Suprapubic skin (tissue), 4 donors: ENCODE results near the gene ATXN1L. TPM values are rescaled to one million over a fixed set of nuclear protein-coding genes. Genes with fewer than 3 reads are reported as not detected.
A peak's percentile ranks its signal among the peaks of the same experiment; 100 is the strongest.
"Not testable (repeated sequence)": the region's sequence is repeated elsewhere in the genome, so short reads cannot be mapped to it uniquely, and the experiment has no call there.

ENCODE experiments used
- DNase-seq, 2 donors: peaks; one replicate each; pipeline ENCODE4 v3.0.0-alpha.2; 2019; ENCODE audit warnings: low spot score in 2 of 2
- H3K27ac ChIP-seq: fragments of 200-600 bp; sonication (generic); one replicate; pipeline ENCODE4 v1.5.1; 2019
- H3K27me3 ChIP-seq: fragments of 200-600 bp; sonication (generic); one replicate; pipeline ENCODE4 v1.5.1; 2019
- H3K36me3 ChIP-seq: fragments of 200-600 bp; sonication (generic); one replicate; pipeline ENCODE4 v1.5.1; 2019
- H3K4me1 ChIP-seq: fragments of 200-600 bp; sonication (generic); one replicate; pipeline ENCODE4 v1.5.1; 2019
- H3K4me3 ChIP-seq: fragments of 200-600 bp; sonication (generic); one replicate; pipeline ENCODE4 v1.5.1; 2019; ENCODE audit warnings: mild to moderate bottlenecking
- H3K9me3 ChIP-seq: fragments of 200-600 bp; sonication (generic); one replicate; pipeline ENCODE4 v1.5.1; 2019
- CTCF ChIP-seq, 2 donors: fragments of 200-600 bp in 1 of 2; fragments of 450-650 bp in 1 of 2; sonication (generic) in 1 of 2; IDR thresholded peaks; one replicate each; pipeline ENCODE4 v1.5.1; 2016 to 2019; ENCODE audit warnings: antibody characterized with exemption in 2 of 2, mild to moderate bottlenecking in 1 of 2, moderate library complexity in 1 of 2
- EP300 ChIP-seq: sonication (generic); formaldehyde crosslinking; IDR thresholded peaks from one replicate; pipeline ENCODE4 v1.6.1; 2017; ENCODE audit warnings: antibody characterized with exemption
- POLR2A ChIP-seq, 2 donors: fragments of 450-650 bp; IDR thresholded peaks; one replicate each; pipeline ENCODE4 v1.6.1; 2017; ENCODE audit warnings: antibody characterized with exemption in 2 of 2, mild to moderate bottlenecking in 2 of 2, moderate library complexity in 2 of 2
- POLR2AphosphoS5 ChIP-seq, 3 donors: sonication (generic); formaldehyde crosslinking; IDR thresholded peaks; one replicate each; pipeline ENCODE4 v1.6.1; 2017; ENCODE audit warnings: antibody characterized with exemption in 3 of 3
- WGBS: methylation state at CpG from one replicate; pipeline ENCODE4 v1.1.5; 2018; 5-methylcytosine and 5-hydroxymethylcytosine counted together
- total RNA-seq, 4 donors: library from RNA; depleted of rRNA; stranded (reverse); fragments of >200 nt; gene quantifications; one replicate each; pipeline ENCODE4 v1.1.0, GENCODE V29; 2016

ATXN1L gene
- total RNA-seq, 4 donors from 2014 or later = 24.8 to 38.3 (median 35.0) TPM

- peak; percentile 96 to 97 for DNase-seq
- under 1% methylated on average over 47 of the region's 54 CpGs for WGBS
- H3K4me3 ChIP-seq = peak within 1 kb of the TSS; percentile 72
- peak within 1 kb of the TSS; percentile 89 for H3K27ac ChIP-seq
- TF ChIP-seq CTCF (IDR thresholded peaks at IDR 0.05) (no peak), POLR2A (IDR thresholded peaks at IDR 0.05) (peak; percentile 41 to 79), POLR2AphosphoS5 (IDR thresholded peaks at IDR 0.05) (peak; percentile 16 to 99 (median 87))
- no peaks in the 10 kb centered on the region for H3K9me3 ChIP-seq
- peaks cover 24% of the 10 kb centered on the region for H3K4me1 ChIP-seq
- no peaks in the 10 kb centered on the region for H3K27me3 ChIP-seq
- H3K36me3 ChIP-seq = peaks cover 4% of the 10 kb centered on the region
Observed at GRCh38 chr16:71808593-71809459, 37.0 kb upstream of the ATXN1L start, which contains the start of gene AP1G1. Gene AP1G1 (minus strand): TSS chr16:71808834. CDS start chr16:71789479, 19,355 bp downstream.

GRCh38 chr16:71810155-71810530, 35.6 kb upstream of the ATXN1L start:
- H3K9me3 ChIP-seq, H3K4me3 ChIP-seq, H3K36me3 ChIP-seq, DNase-seq, H3K27me3 ChIP-seq: not testable (repeated sequence)
- WGBS = 92% methylated on average over 11 of the region's 11 CpGs
- Histone ChIP-seq H3K4me1 (peaks cover 24% of the 10 kb centered on the region), H3K27ac (peak overlapping the region; percentile 89)

- Histone ChIP-seq H3K36me3 (no peaks in the 10 kb centered on the region), H3K4me1 (peaks cover 15% of the 10 kb centered on the region), H3K9me3 (no peaks in the 10 kb centered on the region), H3K4me3 (no peak overlapping the region), H3K27me3 (no peaks in the 10 kb centered on the region), H3K27ac (no peak overlapping the region)
- no peak for DNase-seq
- no peak for TF ChIP-seq POLR2AphosphoS5 (IDR thresholded peaks at IDR 0.05)
- no peak for TF ChIP-seq EP300
- TF ChIP-seq CTCF (IDR thresholded peaks at IDR 0.05) = no peak
- no peak for TF ChIP-seq POLR2A (IDR thresholded peaks at IDR 0.05)
- WGBS = 73% methylated on average over 5 of the region's 5 CpGs
Observed at GRCh38 chr16:71811261-71811803, 34.4 kb upstream of the ATXN1L start.

- not testable (repeated sequence) for H3K4me3 ChIP-seq, H3K27me3 ChIP-seq, H3K36me3 ChIP-seq, H3K9me3 ChIP-seq, DNase-seq
- 51% methylated on average over 10 of the region's 10 CpGs for WGBS
- Histone ChIP-seq H3K27ac (peak overlapping the region; percentile 90), H3K4me1 (peaks cover 12% of the 10 kb centered on the region)
Observed at GRCh38 chr16:71817155-71817500, 28.6 kb upstream of the ATXN1L start.

GRCh38 chr16:71826533-71827017, 19.2 kb upstream of the ATXN1L start:
- no peak for TF ChIP-seq POLR2A (IDR thresholded peaks at IDR 0.05)
- no peak for TF ChIP-seq EP300
- no peak for TF ChIP-seq CTCF (IDR thresholded peaks at IDR 0.05)
- TF ChIP-seq POLR2AphosphoS5 (IDR thresholded peaks at IDR 0.05) = no peak
- no peaks in the 10 kb centered on the region for H3K36me3 ChIP-seq
- no peak for DNase-seq
- no peaks in the 10 kb centered on the region for H3K4me1 ChIP-seq
- 85% methylated on average over 5 of the region's 5 CpGs for WGBS
- H3K4me3 ChIP-seq = no peak overlapping the region
- H3K9me3 ChIP-seq = no peaks in the 10 kb centered on the region
- H3K27ac ChIP-seq = no peak overlapping the region
- H3K27me3 ChIP-seq = no peaks in the 10 kb centered on the region

GRCh38 chr16:71830359-71830758, 15.4 kb upstream of the ATXN1L start:
- Histone ChIP-seq H3K4me3 (no peak overlapping the region), H3K27me3 (no peaks in the 10 kb centered on the region), H3K9me3 (no peaks in the 10 kb centered on the region), H3K4me1 (no peaks in the 10 kb centered on the region), H3K27ac (no peak overlapping the region), H3K36me3 (no peaks in the 10 kb centered on the region)
- no peak for TF ChIP-seq CTCF (IDR thresholded peaks at IDR 0.05)
- no peak for TF ChIP-seq EP300
- no peak for TF ChIP-seq POLR2AphosphoS5 (IDR thresholded peaks at IDR 0.05)
- TF ChIP-seq POLR2A (IDR thresholded peaks at IDR 0.05) = no peak
- 89% methylated on average over 2 of the region's 2 CpGs for WGBS
- no peak for DNase-seq

- not testable (repeated sequence) for H3K27ac ChIP-seq, H3K27me3 ChIP-seq, DNase-seq, H3K4me1 ChIP-seq, H3K9me3 ChIP-seq, H3K36me3 ChIP-seq, H3K4me3 ChIP-seq
- 94% methylated on average over 3 of the region's 3 CpGs for WGBS
Observed at GRCh38 chr16:71831698-71832097, 14.1 kb upstream of the ATXN1L start.

- 89% methylated on average over 2 of the region's 2 CpGs for WGBS
- not testable (repeated sequence) for H3K36me3 ChIP-seq, H3K27ac ChIP-seq, H3K4me1 ChIP-seq, H3K4me3 ChIP-seq, H3K27me3 ChIP-seq, DNase-seq, H3K9me3 ChIP-seq
Observed at GRCh38 chr16:71832112-71832511, 13.7 kb upstream of the ATXN1L start.
